Measurements from ENCODE around the gene DOCK11.
"Not testable (repeated sequence)": the region's sequence is repeated elsewhere in the genome, so short reads cannot be mapped to it uniquely, and the experiment has no call there.

Gene DOCK11

DNA sequence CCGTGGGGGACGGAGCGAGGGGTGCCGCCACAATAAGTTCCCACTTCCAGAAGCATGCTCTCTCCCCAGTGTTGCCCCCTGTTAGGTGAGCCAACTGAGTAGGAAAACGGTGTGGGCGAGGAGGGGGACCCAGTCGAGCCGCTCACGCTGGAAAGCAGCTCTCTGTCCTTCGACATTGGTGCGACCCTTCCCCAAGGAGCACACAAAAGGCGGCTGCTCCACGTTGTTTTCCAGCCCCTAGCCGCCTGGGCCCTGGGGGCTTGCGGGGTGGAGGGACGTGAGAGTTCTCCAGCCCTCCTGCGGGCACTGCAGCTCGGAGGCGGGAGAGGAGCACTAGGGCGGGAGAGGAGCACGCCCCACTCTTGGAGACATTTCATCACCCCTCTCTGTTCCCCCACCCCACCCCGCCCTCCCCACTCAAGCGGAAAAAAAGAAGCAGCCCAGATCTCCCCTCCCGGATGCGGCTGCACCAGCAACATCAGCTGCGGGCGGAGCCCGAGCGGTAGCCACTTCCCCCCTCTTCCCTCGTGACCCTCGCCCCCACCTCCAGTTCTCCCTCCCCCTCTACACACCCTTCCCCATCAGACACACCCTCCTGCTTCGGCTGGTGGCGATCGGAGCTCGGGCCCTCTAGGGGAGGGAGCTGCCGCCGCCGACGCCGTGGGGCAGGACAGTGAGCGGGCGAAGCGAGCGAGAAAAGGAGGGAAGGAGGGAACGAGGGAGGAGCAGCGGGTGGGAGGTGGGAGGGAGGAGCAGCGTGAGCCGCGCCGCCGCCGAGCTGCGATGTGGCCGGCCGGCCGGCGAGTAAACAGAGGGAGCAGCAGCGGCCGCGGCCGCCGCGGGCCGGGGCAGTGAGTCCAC is at the start of gene DOCK11:
TSS of gene DOCK11 (plus strand) at position 755 of the 861 bp plus-strand sequence. CDS start 157 bp downstream, outside the sequence.
- DNase-seq (ENCODE audit: low read depth in 2 of 3, low spot score in 1 of 3): peak; percentile 53 to 70 (median 65)

DNA sequence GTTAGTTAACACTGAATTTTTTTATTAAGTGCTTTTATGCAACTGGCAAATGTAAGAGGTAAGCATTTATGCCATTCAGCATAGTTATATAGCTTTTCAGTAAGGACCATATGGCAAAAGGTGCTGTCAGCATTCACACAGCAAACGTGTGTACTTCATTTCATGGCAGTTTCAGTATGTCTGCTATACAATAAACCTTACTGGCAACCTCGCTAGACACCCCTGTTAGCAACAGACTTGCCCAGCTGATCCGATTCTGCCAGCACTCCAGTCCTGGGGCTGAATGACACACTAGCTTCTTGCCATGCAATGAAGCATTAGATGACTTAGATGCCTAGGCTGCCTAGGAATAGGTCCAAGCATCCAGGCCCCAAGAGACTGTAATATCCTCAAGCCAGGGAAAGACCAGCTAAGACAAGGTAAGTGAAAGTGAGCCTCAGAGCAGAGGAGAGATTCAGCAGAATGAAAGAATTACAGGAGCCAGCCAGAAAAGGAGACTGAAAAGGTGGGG is 47.3 kb upstream of the DOCK11 start:
- no peak for DNase-seq (ENCODE audit: low read depth in 2 of 3, low spot score in 1 of 3)

DNA sequence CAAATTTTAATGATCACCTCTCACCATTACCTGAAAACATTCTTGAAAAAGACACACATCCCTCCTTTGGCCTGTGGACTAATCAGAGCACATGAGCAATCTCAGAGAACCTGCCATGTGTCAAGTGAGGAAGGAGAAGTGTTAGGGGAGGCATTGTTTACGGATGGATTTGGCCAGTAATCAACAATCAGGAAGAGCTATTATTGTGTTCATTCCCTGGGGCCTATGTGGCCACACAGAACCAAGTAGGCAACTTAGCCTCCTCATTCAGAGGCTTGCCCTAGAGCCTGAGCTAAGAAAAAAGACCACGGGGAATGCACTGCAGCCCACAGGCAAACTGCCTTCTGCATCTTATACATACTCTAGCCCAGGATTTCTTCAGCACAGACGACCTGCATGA is 40.6 kb upstream of the DOCK11 start:
- DNase-seq (ENCODE audit: low read depth in 2 of 3, low spot score in 1 of 3): no peak

DNA sequence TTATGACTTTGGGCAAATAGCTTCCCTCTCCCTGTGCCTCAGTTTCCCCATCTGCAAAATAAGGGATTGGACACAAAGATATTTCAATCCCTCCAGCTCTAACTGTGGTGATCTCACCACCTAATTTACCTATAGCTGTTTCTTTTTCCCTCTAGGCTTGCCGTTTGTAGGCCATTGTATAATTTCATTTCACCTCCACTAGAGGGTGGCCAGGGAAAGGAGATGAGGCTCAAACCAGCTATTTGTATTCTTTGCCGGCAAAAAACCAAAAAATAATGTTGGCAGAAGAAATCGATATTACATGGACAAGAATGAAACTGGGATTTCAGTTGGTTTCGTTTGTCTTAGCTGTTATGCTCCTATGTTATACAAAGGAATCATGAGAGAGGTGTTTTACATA is 36.1 kb upstream of the DOCK11 start:
- DNase-seq (ENCODE audit: low read depth in 2 of 3, low spot score in 1 of 3): no peak

DNA sequence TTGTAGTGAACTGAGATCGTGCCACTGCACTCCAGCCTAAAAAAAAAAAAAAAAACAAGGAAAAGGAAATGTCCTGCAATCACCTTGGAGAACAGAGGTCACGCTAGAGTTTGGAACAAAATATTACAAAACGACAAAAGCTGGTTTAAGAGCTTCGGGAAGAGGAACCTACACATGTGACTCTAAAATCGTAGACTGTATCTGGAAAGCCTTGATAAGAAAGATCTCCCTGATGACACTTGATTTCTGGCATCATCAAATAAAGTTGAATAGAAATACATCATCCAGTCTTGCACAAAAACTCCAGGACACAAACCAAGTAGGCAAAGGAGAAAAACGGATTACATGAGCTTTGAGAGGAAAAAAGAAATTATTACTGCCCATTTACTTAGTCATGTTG is 31.1 kb upstream of the DOCK11 start:
- DNase-seq (ENCODE audit: low read depth in 2 of 3, low spot score in 1 of 3): no peak

DNA sequence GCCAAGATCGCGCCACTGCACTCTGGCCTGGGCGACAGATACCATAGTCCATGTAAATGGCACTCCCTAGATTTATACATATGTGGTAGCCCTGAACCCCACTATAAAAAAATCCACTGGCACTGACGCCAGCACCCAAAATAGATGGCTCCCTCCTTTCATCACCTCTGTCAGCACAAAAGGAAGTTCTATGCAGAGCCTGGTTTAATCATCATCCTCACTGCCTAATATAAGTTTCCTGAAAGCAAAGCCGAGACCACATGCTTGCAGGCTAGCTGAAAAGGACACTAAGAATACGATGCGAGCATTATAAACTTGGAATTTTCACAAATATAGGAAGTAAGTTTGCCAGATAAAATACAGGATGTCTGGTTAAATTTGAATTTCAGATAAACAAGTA is 27.5 kb upstream of the DOCK11 start:
- DNase-seq (ENCODE audit: low read depth in 2 of 3, low spot score in 1 of 3): no peak

DNA sequence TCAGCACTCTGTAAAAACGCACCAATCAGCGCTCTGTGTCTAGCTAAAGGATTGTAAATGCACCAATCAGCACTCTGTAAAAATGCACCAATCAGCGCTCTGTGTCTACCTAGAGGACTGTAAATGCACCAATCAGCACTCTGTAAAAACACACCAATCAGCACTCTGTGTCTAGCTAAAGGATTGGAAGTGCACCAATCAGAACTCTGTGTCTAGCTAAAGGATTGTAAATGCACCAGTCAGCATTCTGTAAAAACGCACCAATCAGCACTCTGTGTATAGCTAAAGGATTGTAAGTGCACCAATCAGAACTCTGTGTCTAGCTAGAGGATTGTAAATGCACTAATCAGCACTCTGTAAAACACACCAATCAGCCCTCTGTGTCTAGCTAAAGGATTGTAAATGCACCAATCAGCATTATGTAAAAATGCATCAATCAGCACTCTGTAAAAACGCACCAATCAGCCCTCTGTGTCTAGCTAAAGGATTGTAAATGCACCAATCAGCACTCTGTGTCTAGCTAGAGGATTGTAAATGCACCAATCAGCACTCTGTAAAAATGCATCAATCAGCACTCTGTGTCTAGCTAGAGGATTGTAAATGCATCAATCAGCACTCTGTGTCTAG is 24.8 kb upstream of the DOCK11 start:
- DNase-seq (ENCODE audit: low read depth in 2 of 3, low spot score in 1 of 3): not testable (repeated sequence)

DNA sequence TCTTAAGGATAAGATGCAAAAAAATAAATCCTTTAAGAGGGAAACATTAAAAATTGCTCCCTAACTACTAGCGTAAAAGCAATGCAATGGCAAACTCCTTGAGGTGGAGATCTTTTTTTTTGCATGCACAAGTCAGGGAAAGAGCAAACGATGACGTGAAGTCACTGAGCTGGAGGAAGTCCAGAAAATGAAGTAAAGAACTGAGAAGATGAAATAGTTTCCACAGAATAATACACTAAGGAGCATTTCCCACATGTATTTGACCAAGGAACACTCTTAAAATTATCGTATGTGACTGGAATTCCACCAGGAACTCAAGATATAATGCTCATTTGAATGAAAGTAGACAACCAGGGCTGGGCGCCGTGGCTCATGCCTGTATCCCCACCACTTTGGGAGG is 21.0 kb upstream of the DOCK11 start:
- no peak for DNase-seq (ENCODE audit: low read depth in 2 of 3, low spot score in 1 of 3)

DNA sequence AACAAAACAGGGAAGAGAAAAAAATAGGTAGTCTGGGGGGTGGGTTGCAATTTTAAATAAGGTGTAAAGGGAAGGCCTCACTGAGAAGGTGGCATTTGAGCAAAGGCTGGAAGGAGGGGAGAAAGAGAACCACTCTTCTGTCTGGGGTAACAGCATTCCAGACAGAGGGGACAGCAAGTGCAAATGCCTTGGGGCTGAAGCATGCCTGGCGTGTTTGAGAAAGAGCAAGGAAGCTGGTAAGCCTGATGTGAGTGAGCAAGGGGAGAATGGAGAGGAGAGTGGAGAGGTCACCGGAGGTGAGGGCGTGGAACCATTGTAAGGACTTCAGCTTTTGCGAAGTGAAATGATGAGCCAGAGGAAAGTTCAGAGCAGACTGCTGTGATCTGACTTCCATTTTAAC is 19.7 kb upstream of the DOCK11 start:
- no peak for DNase-seq (ENCODE audit: low read depth in 2 of 3, low spot score in 1 of 3)

DNA sequence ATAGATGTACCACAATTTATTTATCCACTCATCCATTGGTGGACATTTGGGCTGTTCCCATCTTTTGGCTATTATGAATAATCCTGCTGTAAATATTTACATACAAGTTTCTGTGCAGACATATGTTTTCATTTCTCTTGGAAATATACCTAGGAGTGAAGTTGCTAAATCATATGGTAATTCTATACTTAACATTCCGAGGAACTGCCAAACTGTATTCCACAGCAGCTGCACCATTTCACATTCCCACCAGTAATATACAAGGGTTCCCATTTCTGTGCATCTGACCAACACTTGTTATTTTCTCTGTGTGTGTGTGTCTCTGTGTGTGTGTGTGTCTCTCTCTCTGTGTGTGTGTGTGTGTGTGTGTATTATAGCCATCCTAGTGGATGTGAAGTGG is 15.4 kb upstream of the DOCK11 start:
- DNase-seq (ENCODE audit: low read depth in 2 of 3, low spot score in 1 of 3): no peak

DNA sequence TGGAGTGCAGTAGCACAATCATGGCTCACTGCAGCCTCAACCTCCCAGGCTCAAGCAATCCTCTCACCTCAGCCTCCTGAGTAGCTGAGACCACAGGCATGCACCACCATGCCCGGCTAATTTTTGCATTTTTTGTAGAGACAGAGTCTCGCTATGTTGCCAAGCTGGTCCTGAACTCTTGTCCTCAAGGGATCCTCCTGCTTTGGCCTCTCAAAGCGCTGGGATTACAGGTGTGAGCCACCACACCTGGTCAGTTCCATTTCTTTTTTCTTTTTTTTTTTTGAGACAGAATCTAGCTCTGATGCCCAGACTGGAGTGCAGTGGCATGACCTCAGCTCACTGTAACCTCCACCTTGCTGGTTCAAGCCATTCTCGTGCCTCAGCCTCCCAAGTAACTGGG is 13.2 kb upstream of the DOCK11 start:
- DNase-seq (ENCODE audit: low read depth in 2 of 3, low spot score in 1 of 3): not testable (repeated sequence)

DNA sequence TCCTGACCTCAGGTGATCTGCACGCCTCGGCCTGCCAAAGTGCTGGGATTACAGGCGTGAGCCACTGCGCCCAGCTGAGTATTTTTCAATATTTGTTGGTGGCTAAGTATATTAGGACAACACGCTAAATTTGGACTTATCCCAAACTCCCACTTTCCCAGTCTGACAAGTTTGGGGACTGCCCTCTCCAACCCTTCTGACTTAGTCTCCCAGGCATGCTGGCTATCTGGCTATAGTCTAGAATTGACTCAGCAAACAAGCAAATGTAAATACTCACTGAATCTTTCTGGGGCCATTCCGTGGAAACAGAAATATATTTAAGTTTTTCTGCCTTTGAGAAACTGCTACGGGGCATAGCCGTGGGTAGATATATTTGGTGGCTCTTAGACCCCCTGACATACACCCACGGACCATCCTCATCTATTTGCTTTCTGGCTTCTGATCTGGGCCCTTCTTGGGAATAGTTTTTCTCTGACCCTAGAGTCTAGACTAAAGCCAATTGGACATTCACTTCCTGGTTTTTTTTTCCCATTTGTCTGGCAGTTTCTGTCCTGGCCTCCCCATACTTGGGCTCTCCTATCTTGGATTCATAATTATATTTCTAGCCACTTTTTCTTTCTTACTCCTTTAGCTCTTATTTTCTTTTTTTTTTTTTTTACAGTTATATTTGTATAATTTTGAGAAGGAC is 11.3 kb upstream of the DOCK11 start:
- no peak for DNase-seq (ENCODE audit: low read depth in 2 of 3, low spot score in 1 of 3)

DNA sequence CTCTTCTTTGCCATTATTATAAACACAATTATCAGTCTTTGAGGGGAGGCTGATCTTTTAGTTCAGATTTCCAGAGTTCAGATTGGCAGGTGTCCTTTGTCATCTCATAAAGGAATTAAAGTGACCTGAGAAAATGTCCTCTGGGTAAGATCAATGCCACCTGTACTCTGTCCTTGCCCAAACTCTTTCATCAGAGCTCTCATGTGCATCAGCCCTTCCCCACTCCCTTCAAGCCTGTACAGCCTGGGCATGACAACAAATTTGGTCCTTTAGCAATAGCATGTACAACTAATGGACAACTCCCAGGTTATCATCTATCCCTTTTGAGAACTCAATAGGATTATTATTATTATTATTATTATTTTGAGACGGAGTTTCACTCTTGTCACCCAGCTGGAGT is 8.9 kb upstream of the DOCK11 start:
- not testable (repeated sequence) for DNase-seq (ENCODE audit: low read depth in 2 of 3, low spot score in 1 of 3)

DNA sequence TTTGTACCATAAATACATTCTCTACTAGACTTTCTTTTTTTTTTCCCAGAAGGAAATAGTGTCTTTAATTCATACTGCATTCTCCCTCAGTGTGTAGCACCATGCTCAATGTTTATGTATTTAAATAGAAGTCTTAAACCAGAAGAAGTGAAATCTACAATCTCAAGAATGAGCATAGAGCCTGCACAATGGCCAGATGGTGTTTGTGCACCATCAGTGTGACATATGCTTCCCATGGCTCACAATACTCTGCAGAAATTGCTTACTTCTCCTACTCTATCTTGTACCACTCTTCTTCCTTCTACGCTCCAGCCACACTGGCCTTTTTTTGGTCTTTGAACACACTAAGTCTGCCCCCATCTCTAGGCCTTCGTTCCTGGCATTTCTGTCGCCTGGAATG is 2.6 kb upstream of the DOCK11 start:
- DNase-seq (ENCODE audit: low read depth in 2 of 3, low spot score in 1 of 3): no peak

DNA sequence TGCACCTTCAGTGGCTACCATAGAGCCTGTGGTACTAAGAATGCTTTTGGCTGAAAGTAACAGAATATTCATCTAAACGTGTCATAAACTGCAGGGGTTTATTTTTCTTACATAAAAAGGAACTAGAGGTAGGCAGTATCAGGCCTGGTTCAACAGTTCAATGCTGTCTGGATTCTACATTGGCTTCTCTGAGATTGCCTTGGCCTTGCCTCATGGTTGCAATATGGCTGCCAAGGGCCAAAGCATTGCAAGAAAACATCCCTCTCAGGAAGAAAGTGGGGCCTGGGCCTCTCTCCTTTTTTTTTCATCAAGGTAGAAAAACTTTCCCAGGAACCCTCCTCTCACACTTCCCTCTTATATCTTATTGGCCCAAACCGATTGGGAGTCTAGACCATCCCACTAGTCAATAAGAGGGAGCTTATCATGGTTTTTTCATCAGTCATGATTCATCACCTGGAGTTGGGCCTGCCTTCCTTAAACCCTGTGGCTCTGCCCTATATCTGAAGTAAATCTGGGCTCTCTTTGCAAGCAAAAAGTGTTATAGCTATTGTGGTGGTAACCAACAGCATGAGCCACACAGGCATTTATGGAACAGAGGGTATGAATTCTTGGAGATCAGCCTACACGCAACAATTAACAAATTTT is 1.8 kb upstream of the DOCK11 start:
- no peak for DNase-seq (ENCODE audit: low read depth in 2 of 3, low spot score in 1 of 3)

DNA sequence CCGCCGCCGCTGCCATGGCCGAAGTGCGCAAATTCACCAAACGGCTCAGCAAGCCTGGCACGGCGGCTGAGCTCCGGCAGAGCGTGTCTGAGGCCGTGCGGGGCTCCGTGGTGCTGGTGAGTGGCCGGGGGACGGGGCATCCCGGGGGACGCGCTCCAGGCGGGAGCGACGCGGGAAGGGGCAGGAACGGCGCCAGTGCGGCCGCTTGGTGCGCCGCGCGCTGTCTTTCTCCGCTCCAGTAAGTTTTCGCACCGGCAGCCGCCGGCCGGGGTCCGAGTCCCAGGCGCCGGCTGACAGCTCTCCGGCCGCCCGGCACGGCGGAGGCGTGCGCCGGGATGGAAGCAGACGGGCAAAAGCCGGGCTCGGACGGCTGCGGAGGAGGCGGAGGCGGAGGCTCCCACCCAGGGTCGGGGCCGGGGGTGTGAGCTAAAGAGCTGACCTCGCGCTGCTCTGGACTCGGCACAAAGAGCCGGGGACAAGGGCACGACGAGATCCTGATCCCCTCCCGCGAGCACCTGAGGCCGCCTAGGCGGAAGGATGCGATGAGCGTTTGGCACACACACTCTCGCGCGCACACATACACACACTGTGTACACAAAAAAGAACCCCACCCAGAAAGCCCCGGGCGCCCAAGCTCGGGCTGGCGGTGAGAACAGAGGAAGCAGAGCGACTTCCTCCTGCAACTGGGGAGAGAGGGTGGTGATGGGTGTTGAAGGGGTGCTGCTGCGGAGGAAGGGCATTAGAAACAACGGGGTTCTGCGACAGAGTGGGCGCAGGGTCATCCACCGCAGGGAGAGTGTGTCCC is 545 bp downstream of the DOCK11 start:
- peak; percentile 46 to 56 (median 51) for DNase-seq (ENCODE audit: low read depth in 2 of 3, low spot score in 1 of 3)

DNA sequence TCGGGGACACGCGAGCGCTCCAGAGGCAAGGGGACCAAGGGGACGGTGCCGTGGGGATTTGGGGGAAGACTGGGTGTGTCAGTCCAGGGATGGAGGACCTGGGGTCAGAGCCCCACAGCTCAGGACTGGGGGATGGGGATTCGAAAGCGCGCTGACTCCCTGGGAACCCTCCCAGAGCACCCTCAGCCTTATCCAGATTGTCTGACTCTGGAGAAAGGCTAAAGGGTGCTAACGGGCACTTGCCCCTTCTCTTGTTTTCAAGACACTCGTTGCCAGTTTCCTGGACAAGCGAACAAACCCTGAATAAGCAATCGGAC is 1.1 kb downstream of the DOCK11 start:
- no peak for DNase-seq (ENCODE audit: low read depth in 2 of 3, low spot score in 1 of 3)

DNA sequence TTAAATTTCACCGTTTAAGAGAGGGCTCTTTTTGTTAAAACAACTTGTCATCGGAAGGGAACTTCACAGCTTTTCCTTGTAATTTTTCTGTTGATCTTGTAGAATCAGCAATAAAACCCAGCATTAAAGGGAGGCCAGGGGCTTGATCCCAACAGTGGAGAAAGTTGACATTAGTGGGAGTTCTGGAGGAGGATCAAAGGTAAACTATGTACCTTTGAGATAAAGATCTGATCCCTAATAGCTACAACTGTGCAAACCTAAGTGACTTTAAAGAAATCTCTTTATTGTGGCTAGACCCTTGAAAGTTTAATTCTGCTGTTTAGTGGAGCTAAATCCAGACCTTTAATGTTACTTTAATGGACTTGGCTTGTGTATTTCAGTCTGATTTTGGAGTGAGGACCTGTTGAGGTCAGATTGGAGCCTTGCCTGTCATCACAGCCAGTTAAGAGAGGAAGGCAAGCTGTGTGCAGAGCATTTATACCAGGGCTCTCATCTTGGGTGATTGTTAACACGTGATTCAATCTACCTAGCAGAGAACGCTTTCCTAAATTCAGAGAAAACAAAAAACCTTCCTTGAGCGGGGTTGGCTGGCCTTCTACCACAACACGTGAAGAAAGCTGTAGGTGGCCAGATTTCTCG is 1.7 kb downstream of the DOCK11 start:
- no peak for DNase-seq (ENCODE audit: low read depth in 2 of 3, low spot score in 1 of 3)

DNA sequence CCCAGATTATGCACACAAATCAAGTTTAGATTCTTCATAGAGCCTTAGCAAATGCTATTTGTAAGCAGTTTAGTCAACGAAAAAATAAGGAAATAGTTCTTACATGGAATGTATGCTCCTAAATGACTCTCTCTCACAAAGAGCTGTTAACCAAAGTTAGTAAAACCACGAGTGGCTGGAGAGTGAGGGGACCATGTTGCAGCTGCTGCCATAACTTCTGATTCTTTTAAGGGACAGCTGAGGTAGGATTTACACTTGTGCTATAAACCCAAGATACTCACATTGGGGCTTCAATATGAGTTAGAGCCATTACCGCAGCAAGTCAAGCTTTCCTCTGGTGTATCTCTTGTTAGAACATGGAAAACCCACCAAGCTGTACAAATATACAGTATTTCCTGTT is 2.7 kb downstream of the DOCK11 start:
- no peak for DNase-seq (ENCODE audit: low read depth in 2 of 3, low spot score in 1 of 3)

DNA sequence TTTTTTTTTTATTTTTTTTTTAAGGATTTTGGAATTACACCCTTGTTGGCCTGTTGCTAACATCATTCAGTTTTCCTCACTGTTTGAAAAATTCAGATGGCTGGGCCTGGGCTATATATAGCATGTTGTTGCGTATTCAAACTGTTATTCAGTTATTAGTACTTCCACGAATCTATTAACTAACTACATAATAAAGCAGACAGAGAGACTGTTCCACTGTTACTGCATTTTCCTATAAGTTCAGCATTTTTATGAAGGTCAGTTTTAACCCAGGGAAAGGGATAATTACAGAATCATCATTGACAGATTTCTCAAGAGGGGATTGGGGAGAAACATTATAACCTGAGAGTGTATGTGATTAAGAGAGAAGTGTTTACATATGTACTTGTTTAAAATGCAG is 3.1 kb downstream of the DOCK11 start:
- no peak for DNase-seq (ENCODE audit: low read depth in 2 of 3, low spot score in 1 of 3)

Data from stimulated activated CD4-positive, alpha-beta T cell treated with anti-CD3 and anti-CD28 coated beads, Interleukin-12 subunit alpha, Interleukin-12 subunit beta, amount 100 ng/mL, for 48 hours (primary cell).